ENCODE measurements around the gene SEMA3D. TPM values are rescaled to one million over a fixed set of nuclear protein-coding genes. Genes with fewer than 3 reads are reported as not detected.

The SEMA3D gene
- total RNA-seq, 1 donor from 2014 or later: 9.1 TPM

DNA sequence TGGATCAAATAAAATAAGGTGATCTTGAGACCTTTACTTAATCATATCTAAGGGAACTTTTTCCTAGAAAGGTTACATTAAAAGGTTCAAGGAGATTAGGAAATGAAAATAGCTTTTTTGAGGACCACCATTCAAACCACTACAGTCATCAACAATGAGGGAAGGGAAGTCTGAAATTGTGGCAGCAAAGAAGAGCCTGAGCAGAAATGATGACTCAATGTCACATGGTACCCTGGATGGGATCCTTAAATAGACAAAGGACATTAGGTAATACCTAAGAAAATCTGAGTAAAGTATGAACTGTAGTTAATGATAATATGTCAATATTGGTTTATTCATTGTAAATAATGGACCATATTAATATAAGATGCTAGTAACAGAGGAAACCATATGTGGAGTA, 236.0 kb downstream of the SEMA3D start:
- H3K4me2 ChIP-seq (ENCODE audit: low read length): no peak overlapping the region
- no peaks in the 10 kb centered on the region for H3K9me3 ChIP-seq (ENCODE audit: insufficient read depth, low read depth, low read length)
- Mint-ChIP-seq H3K9me3 (ENCODE audit: unreplicated experiment) (no peaks in the 10 kb centered on the region), H3K27ac (ENCODE audit: unreplicated experiment) (peak overlapping the region; percentile 1), H3K27me3 (ENCODE audit: low read depth, unreplicated experiment) (no peaks in the 10 kb centered on the region), H3K4me3 (ENCODE audit: unreplicated experiment) (no peak overlapping the region), H3K36me3 (ENCODE audit: low read depth, unreplicated experiment) (no peaks in the 10 kb centered on the region), H3K4me1 (ENCODE audit: low read depth, unreplicated experiment) (peaks cover 19% of the 10 kb centered on the region)
- no peaks in the 10 kb centered on the region for H4K20me1 ChIP-seq (ENCODE audit: insufficient read depth, low read length)
- FAIRE-seq (no peak), DNase-seq (ENCODE audit: low read depth) (peak; percentile 20)
- no peaks in the 10 kb centered on the region for H3K4me1 ChIP-seq (ENCODE audit: insufficient read depth, low read length)
- H3K9ac ChIP-seq (ENCODE audit: low read length): no peak overlapping the region
- H2AFZ ChIP-seq (ENCODE audit: low read depth, low read length): no peak overlapping the region
- H3K27ac ChIP-seq (ENCODE audit: low read depth, low read length): no peak overlapping the region
- no peaks in the 10 kb centered on the region for H3K36me3 ChIP-seq (ENCODE audit: insufficient read depth, low read length)
- no peaks in the 10 kb centered on the region for H3K27me3 ChIP-seq (ENCODE audit: insufficient read depth, low read length)
- H3K4me3 ChIP-seq (ENCODE audit: insufficient read depth, low read depth, low read length): no peak overlapping the region
- TF ChIP-seq, protein P1, sequence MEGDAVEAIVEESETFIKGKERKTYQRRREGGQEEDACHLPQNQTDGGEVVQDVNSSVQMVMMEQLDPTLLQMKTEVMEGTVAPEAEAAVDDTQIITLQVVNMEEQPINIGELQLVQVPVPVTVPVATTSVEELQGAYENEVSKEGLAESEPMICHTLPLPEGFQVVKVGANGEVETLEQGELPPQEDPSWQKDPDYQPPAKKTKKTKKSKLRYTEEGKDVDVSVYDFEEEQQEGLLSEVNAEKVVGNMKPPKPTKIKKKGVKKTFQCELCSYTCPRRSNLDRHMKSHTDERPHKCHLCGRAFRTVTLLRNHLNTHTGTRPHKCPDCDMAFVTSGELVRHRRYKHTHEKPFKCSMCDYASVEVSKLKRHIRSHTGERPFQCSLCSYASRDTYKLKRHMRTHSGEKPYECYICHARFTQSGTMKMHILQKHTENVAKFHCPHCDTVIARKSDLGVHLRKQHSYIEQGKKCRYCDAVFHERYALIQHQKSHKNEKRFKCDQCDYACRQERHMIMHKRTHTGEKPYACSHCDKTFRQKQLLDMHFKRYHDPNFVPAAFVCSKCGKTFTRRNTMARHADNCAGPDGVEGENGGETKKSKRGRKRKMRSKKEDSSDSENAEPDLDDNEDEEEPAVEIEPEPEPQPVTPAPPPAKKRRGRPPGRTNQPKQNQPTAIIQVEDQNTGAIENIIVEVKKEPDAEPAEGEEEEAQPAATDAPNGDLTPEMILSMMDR (IDR thresholded peaks at IDR 0.05; ENCODE audit: insufficient read depth, low read depth, low read length): no peak
- TF ChIP-seq EZH2 (IDR thresholded peaks at IDR 0.05; ENCODE audit: insufficient read depth, low read length): no peak
- H3K79me2 ChIP-seq (ENCODE audit: insufficient read depth, low read length): no peaks in the 10 kb centered on the region

DNA sequence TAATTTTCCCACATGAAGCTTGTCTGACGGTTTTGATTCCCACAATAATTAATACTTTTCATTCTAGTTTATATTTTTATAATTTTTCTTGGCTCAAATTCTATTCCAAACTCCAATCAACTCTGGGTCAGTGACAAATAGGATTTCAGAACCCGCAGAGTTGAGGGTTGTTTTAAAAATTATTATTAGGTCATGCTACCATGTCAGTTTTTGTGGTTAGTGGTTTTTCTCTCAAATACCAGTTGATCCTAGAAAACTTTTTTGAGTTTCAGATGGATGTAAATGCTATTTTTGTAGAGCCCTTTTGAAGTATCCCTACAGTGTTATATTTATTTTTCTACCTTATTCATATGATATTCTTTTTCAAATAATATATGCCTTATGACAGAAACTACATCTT, 237.4 kb downstream of the SEMA3D start:
- Mint-ChIP-seq H3K27ac (ENCODE audit: unreplicated experiment) (no peak overlapping the region), H3K36me3 (ENCODE audit: low read depth, unreplicated experiment) (no peaks in the 10 kb centered on the region), H3K9me3 (ENCODE audit: unreplicated experiment) (no peaks in the 10 kb centered on the region), H3K27me3 (ENCODE audit: low read depth, unreplicated experiment) (no peaks in the 10 kb centered on the region), H3K4me1 (ENCODE audit: low read depth, unreplicated experiment) (peaks cover 19% of the 10 kb centered on the region), H3K4me3 (ENCODE audit: unreplicated experiment) (no peak overlapping the region)
- TF ChIP-seq, protein P1 (IDR thresholded peaks at IDR 0.05; ENCODE audit: insufficient read depth, low read depth, low read length): no peak
- H3K4me2 ChIP-seq (ENCODE audit: low read length): no peak overlapping the region
- no peak overlapping the region for H3K9ac ChIP-seq (ENCODE audit: low read length)
- no peaks in the 10 kb centered on the region for H3K27me3 ChIP-seq (ENCODE audit: insufficient read depth, low read length)
- no peak overlapping the region for H2AFZ ChIP-seq (ENCODE audit: low read depth, low read length)
- H3K9me3 ChIP-seq (ENCODE audit: insufficient read depth, low read depth, low read length): no peaks in the 10 kb centered on the region
- H3K36me3 ChIP-seq (ENCODE audit: insufficient read depth, low read length): no peaks in the 10 kb centered on the region
- DNase-seq (ENCODE audit: low read depth) (peak; percentile 35), FAIRE-seq (no peak)
- no peak overlapping the region for H3K4me3 ChIP-seq (ENCODE audit: insufficient read depth, low read depth, low read length)
- no peaks in the 10 kb centered on the region for H3K79me2 ChIP-seq (ENCODE audit: insufficient read depth, low read length)
- H3K27ac ChIP-seq (ENCODE audit: low read depth, low read length): no peak overlapping the region
- H4K20me1 ChIP-seq (ENCODE audit: insufficient read depth, low read length): no peaks in the 10 kb centered on the region
- H3K4me1 ChIP-seq (ENCODE audit: insufficient read depth, low read length): no peaks in the 10 kb centered on the region

DNA sequence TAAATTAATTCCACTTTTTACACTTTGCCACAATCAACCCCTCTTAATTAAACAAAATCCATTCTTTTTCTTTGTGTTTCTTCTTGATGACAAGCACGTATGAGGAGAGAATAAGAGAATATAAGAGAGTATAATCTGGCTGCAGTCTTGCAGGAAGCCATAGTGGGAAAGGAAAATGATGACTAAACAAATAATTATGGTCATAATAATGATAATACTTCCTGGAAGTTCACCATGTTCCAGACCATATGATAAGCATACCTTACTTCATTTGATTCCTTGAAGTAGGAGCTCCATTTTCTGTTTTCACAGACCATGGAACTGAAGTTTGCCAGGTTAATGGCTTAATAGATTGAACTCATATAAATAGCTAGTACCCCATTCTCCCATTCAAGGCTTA, 237.8 kb downstream of the SEMA3D start:
- Mint-ChIP-seq H3K4me3 (ENCODE audit: unreplicated experiment) (no peak overlapping the region), H3K27ac (ENCODE audit: unreplicated experiment) (peak overlapping the region; percentile 80), H3K4me1 (ENCODE audit: low read depth, unreplicated experiment) (peaks cover 19% of the 10 kb centered on the region), H3K27me3 (ENCODE audit: low read depth, unreplicated experiment) (no peaks in the 10 kb centered on the region), H3K36me3 (ENCODE audit: low read depth, unreplicated experiment) (no peaks in the 10 kb centered on the region), H3K9me3 (ENCODE audit: unreplicated experiment) (no peaks in the 10 kb centered on the region)
- DNase-seq (ENCODE audit: low read depth) (peak; percentile 11), FAIRE-seq (no peak)
- TF ChIP-seq, protein P1 (IDR thresholded peaks at IDR 0.05; ENCODE audit: insufficient read depth, low read depth, low read length): no peak
- TF ChIP-seq EZH2 (IDR thresholded peaks at IDR 0.05; ENCODE audit: insufficient read depth, low read length): no peak
- no peaks in the 10 kb centered on the region for H3K79me2 ChIP-seq (ENCODE audit: insufficient read depth, low read length)
- no peak overlapping the region for H3K4me2 ChIP-seq (ENCODE audit: low read length)
- no peaks in the 10 kb centered on the region for H3K36me3 ChIP-seq (ENCODE audit: insufficient read depth, low read length)
- no peaks in the 10 kb centered on the region for H4K20me1 ChIP-seq (ENCODE audit: insufficient read depth, low read length)
- H3K27ac ChIP-seq (ENCODE audit: low read depth, low read length): no peak overlapping the region
- H3K4me3 ChIP-seq (ENCODE audit: insufficient read depth, low read depth, low read length): no peak overlapping the region
- H2AFZ ChIP-seq (ENCODE audit: low read depth, low read length): no peak overlapping the region
- no peak overlapping the region for H3K9ac ChIP-seq (ENCODE audit: low read length)
- H3K27me3 ChIP-seq (ENCODE audit: insufficient read depth, low read length): no peaks in the 10 kb centered on the region
- no peaks in the 10 kb centered on the region for H3K9me3 ChIP-seq (ENCODE audit: insufficient read depth, low read depth, low read length)
- no peaks in the 10 kb centered on the region for H3K4me1 ChIP-seq (ENCODE audit: insufficient read depth, low read length)
